Prostate gland (tissue), 1 donor: Measurements from ENCODE around the gene TMEM94.

Source experiments
- POLR2A ChIP-seq: fragments of 450-650 bp; IDR thresholded peaks from one replicate; pipeline ENCODE4 v1.6.1; 2016; ENCODE audit warnings: antibody characterized with exemption, mild to moderate bottlenecking
- POLR2AphosphoS5 ChIP-seq: sonication (generic); formaldehyde crosslinking; IDR thresholded peaks from one replicate; pipeline ENCODE4 v1.6.1; 2017; ENCODE audit warnings: antibody characterized with exemption

DNA sequence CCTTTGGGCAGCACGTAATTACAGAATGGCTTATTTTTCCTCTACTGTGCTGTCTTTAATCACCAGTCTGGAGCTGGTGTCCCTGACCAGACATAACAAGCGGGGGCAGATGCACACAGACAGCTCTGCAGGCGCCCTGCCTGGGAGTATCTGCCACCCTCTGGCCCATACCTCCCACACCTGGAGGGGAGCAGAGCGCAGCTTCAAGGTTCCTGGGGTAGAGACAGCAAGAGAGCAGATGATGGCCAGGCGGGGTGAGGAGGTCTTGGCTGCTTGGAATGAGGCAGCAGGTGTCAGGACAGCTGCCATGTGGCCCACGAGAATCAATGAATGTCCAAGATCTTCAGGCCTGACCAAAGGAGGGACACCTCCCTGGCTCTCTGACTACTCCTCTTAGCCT, 23.8 kb downstream of the TMEM94 start:
- TF ChIP-seq POLR2A (no peak), POLR2AphosphoS5 (no peak)
